Neural cell (in vitro differentiated cells): ENCODE measurements around the gene EAPP. TPM values are rescaled to one million over a fixed set of nuclear protein-coding genes. Genes with fewer than 3 reads are reported as not detected.

ENCODE experiments used
- H2AFZ ChIP-seq: fragments of 200-600, 300-800 bp; sonication (generic), shearing (Covaris generic); 2 replicates; pipeline ENCODE4 v1.6.0; 2014; ENCODE audit warnings: low read depth, mild to moderate bottlenecking, antibody characterized with exemption, low read length, moderate library complexity
- H3F3A ChIP-seq: fragments of 200-600 bp; shearing (Covaris generic); 2 replicates; pipeline ENCODE4 v1.6.1; 2016; ENCODE audit warnings: mild to moderate bottlenecking, moderate library complexity, mixed read lengths, antibody characterized with exemption, low read length; ENCODE audit not compliant: insufficient read depth, poor library complexity, severe bottlenecking
- H3K27ac ChIP-seq: fragments of 200-600, 300-800 bp; sonication (generic), shearing (Covaris generic); 2 replicates; pipeline ENCODE4 v1.5.1; 2014; ENCODE audit warnings: mild to moderate bottlenecking, low read length, moderate library complexity
- H3K27me3 ChIP-seq: fragments of 300-800, 200-600 bp; sonication (generic), shearing (Covaris generic); 2 replicates; pipeline ENCODE4 v1.6.0; 2014; ENCODE audit warnings: mild to moderate bottlenecking, low read depth, low read length, moderate library complexity; ENCODE audit not compliant: insufficient read depth
- H3K36me3 ChIP-seq: fragments of 300-800, 200-600 bp; sonication (generic), shearing (Covaris generic); 2 replicates; pipeline ENCODE4 v1.5.1; 2014; ENCODE audit warnings: mild to moderate bottlenecking, antibody characterized with exemption, low read length, moderate library complexity; ENCODE audit not compliant: insufficient read depth
- H3K4me2 ChIP-seq: fragments of 300-800, 200-600 bp; sonication (generic), shearing (Covaris generic); 2 replicates; pipeline ENCODE4 v1.6.0; 2014; ENCODE audit warnings: mild to moderate bottlenecking, low read length
- H3K4me3 ChIP-seq: fragments of 300-800, 200-600 bp; sonication (generic), shearing (Covaris generic); 2 replicates; pipeline ENCODE4 v1.5.1; 2014; ENCODE audit warnings: mild to moderate bottlenecking, low read length, moderate library complexity
- H3K79me2 ChIP-seq: fragments of 200-600 bp; shearing (Covaris generic); replicated peaks from 2 replicates; pipeline ENCODE4 v1.6.0; 2014; ENCODE audit warnings: mild to moderate bottlenecking, low read length, moderate library complexity; ENCODE audit not compliant: insufficient read depth
- H3K9ac ChIP-seq: fragments of 300-800, 200-600 bp; sonication (generic), shearing (Covaris generic); 2 replicates; pipeline ENCODE4 v1.6.1; 2016; ENCODE audit warnings: mild to moderate bottlenecking, low read length, mixed read lengths
- H3K9me2 ChIP-seq: fragments of 200-600 bp; shearing (Covaris generic); 2 replicates; pipeline ENCODE4 v1.6.1; 2016; ENCODE audit warnings: mild to moderate bottlenecking, low read length, mixed read lengths; ENCODE audit not compliant: insufficient read depth
- H3K9me3 ChIP-seq: fragments of 200-600, 300-800 bp; sonication (generic), shearing (Covaris generic); 2 replicates; pipeline ENCODE4 v1.6.1; 2016; ENCODE audit warnings: mild to moderate bottlenecking, mixed run types, low read length, moderate library complexity, mixed read lengths
- H4K20me1 ChIP-seq: fragments of 200-600 bp; shearing (Covaris generic); 2 replicates; pipeline ENCODE4 v1.6.1; 2016; ENCODE audit warnings: mild to moderate bottlenecking, mixed run types; ENCODE audit not compliant: insufficient read depth
- EP300 ChIP-seq: fragments of 450-650 bp; conservative IDR thresholded peaks from 2 replicates; pipeline ENCODE4 v1.6.1; 2014; ENCODE audit warnings: antibody characterized with exemption, mild to moderate bottlenecking, moderate library complexity; ENCODE audit not compliant: poor library complexity, severe bottlenecking
- EZH2 ChIP-seq: fragments of 200-600, 300-800 bp; shearing (Covaris generic), sonication (generic); IDR thresholded peaks from 2 replicates; pipeline ENCODE4 v1.6.1; 2014; ENCODE audit warnings: antibody characterized with exemption, low read length, borderline replicate concordance, mild to moderate bottlenecking; ENCODE audit not compliant: insufficient read depth, poor library complexity, severe bottlenecking
- MXI1 ChIP-seq: fragments of 450-650 bp; conservative IDR thresholded peaks from 2 replicates; pipeline ENCODE4 v1.6.1; 2014; ENCODE audit warnings: antibody characterized with exemption, mild to moderate bottlenecking; ENCODE audit not compliant: poor library complexity, severe bottlenecking
- POLR2AphosphoS5 ChIP-seq: IDR thresholded peaks from 2 replicates; pipeline ENCODE4 v1.6.1; 2012
- RAD21 ChIP-seq: fragments of 450-650 bp; conservative IDR thresholded peaks from 2 replicates; pipeline ENCODE4 v1.6.1; 2014; ENCODE audit warnings: antibody characterized with exemption, mild to moderate bottlenecking, moderate library complexity
- SMC3 ChIP-seq: fragments of 450-650 bp; conservative IDR thresholded peaks from 2 replicates; pipeline ENCODE4 v1.6.1; 2014; ENCODE audit warnings: antibody characterized with exemption, mild to moderate bottlenecking, moderate library complexity; ENCODE audit not compliant: poor library complexity
- TAF1 ChIP-seq: IDR thresholded peaks from 2 replicates; pipeline ENCODE4 v1.6.1; 2012; ENCODE audit warnings: low read depth
- polyA plus RNA-seq: library from polyadenylated mRNA; depleted of rRNA; stranded (reverse); fragments of >200 nt; gene quantifications from 2 replicates; pipeline ENCODE4 v1.2.3, GENCODE V29; 2014
- TF ChIP-seq, protein P1 (sequence below): fragments of 450-650 bp; IDR thresholded peaks from 2 replicates; pipeline ENCODE4 v1.5.1; 2014; ENCODE audit warnings: antibody characterized with exemption, mild to moderate bottlenecking, moderate library complexity; ENCODE audit not compliant: poor library complexity, severe bottlenecking
- TF ChIP-seq, protein P2 (sequence below): IDR thresholded peaks from 2 replicates; pipeline ENCODE4 v1.6.1; 2012; ENCODE audit warnings: borderline replicate concordance

EAPP gene
- polyA plus RNA-seq, 1 donor from 2014 or later = 112 TPM

DNA sequence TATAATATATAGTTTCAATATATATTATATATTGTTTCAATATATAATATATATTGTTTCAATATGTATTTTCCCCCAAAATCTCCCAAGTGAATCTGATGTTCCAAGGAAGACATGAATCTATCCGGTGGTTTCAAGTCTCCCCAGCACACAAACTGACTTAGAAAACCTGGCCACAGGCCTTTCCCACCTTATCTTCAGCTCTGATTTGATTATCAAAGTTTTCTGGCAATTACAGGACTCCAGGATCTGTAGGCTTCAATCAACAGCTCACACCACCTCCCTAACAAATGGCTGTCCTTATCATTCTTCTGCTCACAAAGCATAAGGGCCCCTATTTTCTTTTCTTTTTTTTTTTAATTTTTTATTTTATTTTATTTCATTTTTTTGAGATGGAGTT lies 54.8 kb downstream of the EAPP start:
- Histone ChIP-seq H2AFZ (no peak overlapping the region), H3K27ac (no peak overlapping the region), H3K27me3 (no peaks in the 10 kb centered on the region), H3K9me3 (no peaks in the 10 kb centered on the region), H3F3A (no peaks in the 10 kb centered on the region), H3K9ac (no peak overlapping the region), H3K4me2 (no peak overlapping the region), H3K4me3 (no peak overlapping the region), H4K20me1 (no peaks in the 10 kb centered on the region), H3K36me3 (no peaks in the 10 kb centered on the region), H3K9me2 (no peaks in the 10 kb centered on the region), H3K79me2 (no peaks in the 10 kb centered on the region)
- TF ChIP-seq EZH2 = no peak
- no peak for TF ChIP-seq SMC3
- TF ChIP-seq, protein P1, sequence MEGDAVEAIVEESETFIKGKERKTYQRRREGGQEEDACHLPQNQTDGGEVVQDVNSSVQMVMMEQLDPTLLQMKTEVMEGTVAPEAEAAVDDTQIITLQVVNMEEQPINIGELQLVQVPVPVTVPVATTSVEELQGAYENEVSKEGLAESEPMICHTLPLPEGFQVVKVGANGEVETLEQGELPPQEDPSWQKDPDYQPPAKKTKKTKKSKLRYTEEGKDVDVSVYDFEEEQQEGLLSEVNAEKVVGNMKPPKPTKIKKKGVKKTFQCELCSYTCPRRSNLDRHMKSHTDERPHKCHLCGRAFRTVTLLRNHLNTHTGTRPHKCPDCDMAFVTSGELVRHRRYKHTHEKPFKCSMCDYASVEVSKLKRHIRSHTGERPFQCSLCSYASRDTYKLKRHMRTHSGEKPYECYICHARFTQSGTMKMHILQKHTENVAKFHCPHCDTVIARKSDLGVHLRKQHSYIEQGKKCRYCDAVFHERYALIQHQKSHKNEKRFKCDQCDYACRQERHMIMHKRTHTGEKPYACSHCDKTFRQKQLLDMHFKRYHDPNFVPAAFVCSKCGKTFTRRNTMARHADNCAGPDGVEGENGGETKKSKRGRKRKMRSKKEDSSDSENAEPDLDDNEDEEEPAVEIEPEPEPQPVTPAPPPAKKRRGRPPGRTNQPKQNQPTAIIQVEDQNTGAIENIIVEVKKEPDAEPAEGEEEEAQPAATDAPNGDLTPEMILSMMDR = no peak
- no peak for TF ChIP-seq EP300
- no peak for TF ChIP-seq POLR2AphosphoS5
- no peak for TF ChIP-seq RAD21
- TF ChIP-seq MXI1 = no peak
- TF ChIP-seq, protein P2, sequence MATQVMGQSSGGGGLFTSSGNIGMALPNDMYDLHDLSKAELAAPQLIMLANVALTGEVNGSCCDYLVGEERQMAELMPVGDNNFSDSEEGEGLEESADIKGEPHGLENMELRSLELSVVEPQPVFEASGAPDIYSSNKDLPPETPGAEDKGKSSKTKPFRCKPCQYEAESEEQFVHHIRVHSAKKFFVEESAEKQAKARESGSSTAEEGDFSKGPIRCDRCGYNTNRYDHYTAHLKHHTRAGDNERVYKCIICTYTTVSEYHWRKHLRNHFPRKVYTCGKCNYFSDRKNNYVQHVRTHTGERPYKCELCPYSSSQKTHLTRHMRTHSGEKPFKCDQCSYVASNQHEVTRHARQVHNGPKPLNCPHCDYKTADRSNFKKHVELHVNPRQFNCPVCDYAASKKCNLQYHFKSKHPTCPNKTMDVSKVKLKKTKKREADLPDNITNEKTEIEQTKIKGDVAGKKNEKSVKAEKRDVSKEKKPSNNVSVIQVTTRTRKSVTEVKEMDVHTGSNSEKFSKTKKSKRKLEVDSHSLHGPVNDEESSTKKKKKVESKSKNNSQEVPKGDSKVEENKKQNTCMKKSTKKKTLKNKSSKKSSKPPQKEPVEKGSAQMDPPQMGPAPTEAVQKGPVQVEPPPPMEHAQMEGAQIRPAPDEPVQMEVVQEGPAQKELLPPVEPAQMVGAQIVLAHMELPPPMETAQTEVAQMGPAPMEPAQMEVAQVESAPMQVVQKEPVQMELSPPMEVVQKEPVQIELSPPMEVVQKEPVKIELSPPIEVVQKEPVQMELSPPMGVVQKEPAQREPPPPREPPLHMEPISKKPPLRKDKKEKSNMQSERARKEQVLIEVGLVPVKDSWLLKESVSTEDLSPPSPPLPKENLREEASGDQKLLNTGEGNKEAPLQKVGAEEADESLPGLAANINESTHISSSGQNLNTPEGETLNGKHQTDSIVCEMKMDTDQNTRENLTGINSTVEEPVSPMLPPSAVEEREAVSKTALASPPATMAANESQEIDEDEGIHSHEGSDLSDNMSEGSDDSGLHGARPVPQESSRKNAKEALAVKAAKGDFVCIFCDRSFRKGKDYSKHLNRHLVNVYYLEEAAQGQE = no peak
- no peak for TF ChIP-seq TAF1

DNA sequence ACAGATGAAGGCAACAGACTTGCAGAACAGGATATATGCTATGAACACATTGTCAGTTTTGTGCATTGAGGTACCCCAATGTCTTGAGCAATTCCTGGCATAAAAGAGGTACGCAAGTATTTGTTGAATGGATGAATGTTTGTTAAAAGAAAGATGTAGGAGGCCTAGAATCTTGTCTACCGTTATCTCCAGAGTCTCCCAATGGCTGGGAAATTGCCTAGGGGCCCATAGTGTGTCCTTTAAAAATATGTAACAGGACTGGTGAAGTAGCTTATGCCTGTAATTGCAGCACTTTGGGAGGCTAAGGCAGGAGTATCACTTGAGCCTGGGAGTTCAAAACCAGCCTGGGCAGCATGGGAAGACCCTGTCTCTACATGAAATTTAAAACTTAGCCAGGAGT lies 57.0 kb downstream of the EAPP start:
- H3K36me3 ChIP-seq = no peaks in the 10 kb centered on the region
- TF ChIP-seq EP300 (no peak), EZH2 (no peak), TAF1 (no peak), RAD21 (no peak)
- no peaks in the 10 kb centered on the region for H3K9me3 ChIP-seq
- no peaks in the 10 kb centered on the region for H3K27me3 ChIP-seq
- H3K4me3 ChIP-seq = no peak overlapping the region
- H3F3A ChIP-seq = no peaks in the 10 kb centered on the region
- H3K9ac ChIP-seq = no peak overlapping the region
- no peaks in the 10 kb centered on the region for H3K79me2 ChIP-seq
- no peak overlapping the region for H3K27ac ChIP-seq
- H2AFZ ChIP-seq = no peak overlapping the region
- no peaks in the 10 kb centered on the region for H4K20me1 ChIP-seq
- H3K4me2 ChIP-seq = no peak overlapping the region
- H3K9me2 ChIP-seq = no peaks in the 10 kb centered on the region

DNA sequence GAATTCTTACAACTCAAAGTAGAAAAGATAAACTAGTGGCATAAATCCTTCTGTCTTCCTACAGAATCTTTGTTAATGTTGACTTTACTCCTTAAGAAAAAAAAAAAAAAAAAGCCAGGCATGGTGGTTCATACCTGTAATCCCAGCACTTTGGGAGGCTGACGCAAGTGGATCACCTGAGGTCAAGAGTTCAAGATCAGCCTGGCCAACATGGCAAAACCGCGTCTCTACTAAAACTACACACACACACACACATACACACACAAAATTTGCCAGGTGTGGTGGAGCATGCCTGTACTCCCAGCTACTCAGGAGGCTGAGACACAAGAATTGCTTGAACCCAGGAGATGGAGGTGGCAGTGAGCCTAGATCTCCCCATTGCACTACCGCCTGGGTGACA lies 59.8 kb downstream of the EAPP start:
- H3K9ac ChIP-seq = no peak overlapping the region
- no peak overlapping the region for H3K4me2 ChIP-seq
- H3K36me3 ChIP-seq = no peaks in the 10 kb centered on the region
- H3K9me2 ChIP-seq = no peaks in the 10 kb centered on the region
- no peaks in the 10 kb centered on the region for H3K9me3 ChIP-seq
- H4K20me1 ChIP-seq = no peaks in the 10 kb centered on the region
- no peak overlapping the region for H3K4me3 ChIP-seq
- no peak overlapping the region for H2AFZ ChIP-seq
- no peaks in the 10 kb centered on the region for H3F3A ChIP-seq
- H3K27me3 ChIP-seq = no peaks in the 10 kb centered on the region
- no peaks in the 10 kb centered on the region for H3K79me2 ChIP-seq
- H3K27ac ChIP-seq = no peak overlapping the region
- no peak for TF ChIP-seq EZH2
- no peak for TF ChIP-seq SMC3
- TF ChIP-seq EP300 = no peak
- no peak for TF ChIP-seq TAF1
- TF ChIP-seq POLR2AphosphoS5 = no peak
- TF ChIP-seq, protein P2 = no peak
- no peak for TF ChIP-seq MXI1
- TF ChIP-seq RAD21 = no peak
- TF ChIP-seq, protein P1 = no peak
